ENCODE results near the gene RAB3GAP2.
"Not testable (repeated sequence)": the region's sequence is repeated elsewhere in the genome, so short reads cannot be mapped to it uniquely, and the experiment has no call there.

Gene RAB3GAP2

DNA sequence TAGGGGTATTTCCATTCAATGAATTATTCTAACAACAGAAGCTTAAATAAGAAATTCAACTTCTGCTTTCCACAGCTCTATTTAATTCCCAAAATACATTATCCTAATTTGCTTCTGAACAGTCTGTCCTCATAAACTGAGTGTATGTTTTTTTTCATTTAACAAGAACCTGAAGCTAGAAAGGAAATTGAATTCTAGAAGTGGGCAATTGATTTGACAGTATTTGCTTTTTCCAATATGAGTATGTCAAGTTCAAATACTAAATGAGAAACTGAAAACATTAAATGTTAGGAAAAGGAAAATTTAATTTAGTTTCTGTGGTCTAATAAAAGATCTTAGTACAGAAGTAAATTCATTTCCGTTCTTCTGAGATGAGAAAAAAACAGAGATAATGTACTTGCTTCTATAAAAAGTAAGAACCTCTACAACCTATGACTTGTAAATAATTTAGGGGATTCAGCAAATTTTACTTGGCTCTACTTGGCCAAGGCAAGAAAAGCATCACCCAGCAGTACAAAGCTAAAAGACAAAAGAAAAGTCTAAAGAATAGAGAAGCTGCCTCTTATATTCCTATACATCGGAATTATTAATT lies 31.1 kb downstream of the RAB3GAP2 start:
- DNase-seq (ENCODE audit: low spot score) (no peak), FAIRE-seq (no peak)

DNA sequence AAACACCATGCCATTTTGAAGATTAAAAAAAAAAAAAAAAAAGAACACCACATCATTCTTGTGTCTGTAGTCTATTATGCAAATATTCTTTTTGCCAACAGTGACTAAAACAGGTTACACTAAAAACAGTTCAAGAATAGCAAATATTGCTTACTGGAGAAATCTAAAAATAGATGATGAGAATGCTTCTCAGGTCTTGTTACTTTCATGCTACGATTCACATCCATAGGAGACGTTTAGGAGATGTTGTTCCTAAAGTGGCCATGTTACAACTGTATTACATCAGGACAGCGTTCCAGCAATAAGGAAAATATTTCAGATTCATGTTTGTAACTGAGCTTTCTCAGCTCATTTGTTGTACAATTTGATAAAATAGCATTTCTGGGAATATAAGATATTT lies 32.3 kb downstream of the RAB3GAP2 start:
- FAIRE-seq = no peak
- DNase-seq (ENCODE audit: low spot score) = no peak

GRCh38 chr1:220239213-220239612 lies 33.0 kb downstream of the RAB3GAP2 start:
- FAIRE-seq = no peak

GRCh38 chr1:220236278-220236677 lies 36.0 kb downstream of the RAB3GAP2 start:
- DNase-seq (ENCODE audit: low spot score); FAIRE-seq: not testable (repeated sequence)

More at GRCh38 chr1:220239213-220239612, 33.0 kb downstream of the RAB3GAP2 start:
- no peak for DNase-seq (ENCODE audit: low spot score)

DNA sequence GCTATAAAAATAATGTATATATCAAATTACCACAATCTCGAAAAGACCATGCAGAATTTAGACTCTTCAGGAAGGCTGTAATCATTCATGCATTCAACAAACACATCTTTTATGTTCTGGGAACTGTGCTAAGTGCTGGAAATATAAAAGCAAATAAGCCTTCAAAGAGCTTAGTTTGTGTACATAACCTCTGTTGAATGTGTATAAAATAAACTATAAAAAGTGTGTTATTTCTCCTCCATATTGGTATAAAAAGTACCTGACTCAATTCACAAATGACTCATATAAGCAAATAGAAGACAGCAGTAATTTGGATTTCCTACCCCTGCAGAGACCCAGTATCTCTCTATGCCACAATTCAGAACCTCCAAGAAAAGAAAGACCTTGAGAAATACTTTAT lies 36.8 kb downstream of the RAB3GAP2 start:
- FAIRE-seq (no peak), DNase-seq (ENCODE audit: low spot score) (no peak)

GRCh38 chr1:220233927-220234326 lies 38.3 kb downstream of the RAB3GAP2 start:
- FAIRE-seq (no peak), DNase-seq (ENCODE audit: low spot score) (no peak)

DNA sequence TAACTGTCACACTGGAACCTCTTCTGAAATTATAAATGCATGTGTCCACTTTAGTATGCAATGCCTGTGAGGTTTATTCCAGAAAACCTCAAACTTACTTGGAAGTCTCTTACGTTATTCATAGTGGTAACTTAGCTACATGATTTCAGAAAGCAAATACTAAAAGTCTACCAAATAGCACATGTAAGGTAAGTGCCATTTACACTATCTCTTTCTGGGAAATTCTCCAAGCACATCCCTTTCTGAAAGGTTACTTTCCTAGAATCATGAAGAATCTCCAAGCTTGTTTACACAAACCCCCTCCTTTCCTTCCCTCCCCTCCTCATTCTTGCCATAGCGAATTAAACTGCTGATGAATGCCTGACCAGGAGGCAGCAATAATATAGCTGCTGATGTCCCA lies 42.5 kb downstream of the RAB3GAP2 start:
- no peak for FAIRE-seq

GRCh38 chr1:220227393-220227792 lies 44.9 kb downstream of the RAB3GAP2 start:
- no peak for DNase-seq (ENCODE audit: low spot score)
- no peak for FAIRE-seq

More for the DNA sequence above, 42.5 kb downstream of the RAB3GAP2 start:
- no peak for DNase-seq (ENCODE audit: low spot score)

DNA sequence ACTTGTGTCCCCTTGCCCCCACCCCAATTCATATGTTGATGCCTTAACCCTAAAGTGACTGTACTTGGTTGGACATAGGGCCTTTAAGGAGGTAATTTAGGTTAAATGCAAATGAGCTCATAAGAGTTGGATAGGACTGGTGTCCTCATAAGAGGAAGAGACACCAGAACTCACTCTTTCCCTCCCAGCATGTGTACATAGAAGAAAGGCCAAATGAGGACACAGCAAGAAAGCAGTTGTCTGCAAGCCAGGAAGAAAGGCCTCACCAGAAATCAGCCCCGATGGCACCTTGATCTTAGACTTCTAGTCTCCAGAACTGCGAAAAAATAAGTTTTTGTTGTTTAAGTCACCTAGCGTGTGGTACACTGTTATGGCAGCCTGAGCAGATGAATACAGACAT lies 45.5 kb downstream of the RAB3GAP2 start:
- DNase-seq (ENCODE audit: low spot score) (no peak), FAIRE-seq (no peak)

DNA sequence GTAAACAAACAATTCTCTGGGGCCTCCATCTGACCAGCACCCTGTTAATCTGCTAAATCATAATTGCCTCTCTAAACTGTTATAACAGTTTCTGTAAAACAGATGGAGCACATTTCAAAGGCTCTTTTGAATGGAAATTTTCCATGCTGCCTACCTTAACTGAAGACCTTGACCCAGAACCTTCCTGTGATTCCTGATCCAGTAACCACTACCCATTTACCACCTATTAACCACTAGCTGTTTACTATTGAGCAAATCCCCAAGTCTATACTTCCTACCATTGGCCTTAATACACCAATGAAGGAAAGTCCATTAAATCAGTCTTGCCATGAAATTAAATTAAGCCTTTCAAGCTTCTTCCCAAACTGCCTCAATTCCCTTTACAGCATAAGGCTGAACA lies 46.3 kb downstream of the RAB3GAP2 start:
- DNase-seq (ENCODE audit: low spot score) (no peak), FAIRE-seq (no peak)

DNA sequence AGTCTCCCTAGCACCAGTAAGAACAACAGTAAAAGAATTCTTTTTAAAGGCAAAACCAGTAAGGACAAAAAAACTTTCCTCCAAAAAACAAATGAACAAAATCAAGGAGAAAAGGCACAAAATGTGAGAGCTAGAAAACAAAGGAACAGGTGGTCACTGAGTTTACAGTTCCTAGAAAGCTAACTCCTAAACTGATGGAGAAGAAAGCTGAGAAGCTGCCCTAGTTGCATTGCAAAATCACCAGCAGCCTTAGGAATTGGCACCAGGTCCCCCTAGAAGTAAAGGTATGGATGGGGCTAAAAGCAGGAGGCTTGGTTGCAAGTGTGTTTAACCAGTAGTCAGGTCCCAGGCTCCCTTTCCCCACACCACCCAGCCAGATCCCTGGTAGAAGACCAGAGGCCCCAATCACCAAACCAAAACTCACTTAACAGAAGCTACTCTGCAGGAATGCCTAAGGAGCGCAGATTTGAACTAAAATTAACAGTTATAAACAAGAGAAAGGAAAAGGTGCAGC lies 47.6 kb downstream of the RAB3GAP2 start:
- no peak for FAIRE-seq
- no peak for DNase-seq (ENCODE audit: low spot score)

GRCh38 chr1:220224033-220224432 lies 48.2 kb downstream of the RAB3GAP2 start:
- FAIRE-seq = no peak

DNA sequence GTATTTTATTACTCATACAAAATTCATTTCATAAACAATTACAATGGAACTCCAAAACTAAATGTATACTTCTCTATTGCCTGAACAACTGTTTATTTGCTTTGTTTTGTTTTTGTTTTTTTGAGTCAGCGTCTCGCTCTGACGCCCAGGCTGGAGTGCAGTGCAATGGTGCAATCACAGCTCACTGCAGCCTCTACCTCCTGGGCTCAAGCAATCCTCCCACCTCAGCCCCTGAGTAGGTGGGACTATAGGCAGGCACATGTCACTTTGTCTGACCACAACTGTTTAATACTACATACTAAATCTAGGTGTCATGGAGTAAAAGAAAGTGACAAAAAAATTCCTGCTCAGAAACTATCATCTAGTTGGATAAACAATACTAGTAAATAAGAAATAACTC lies 49.3 kb downstream of the RAB3GAP2 start:
- FAIRE-seq (no peak), DNase-seq (ENCODE audit: low spot score) (no peak)

More at GRCh38 chr1:220224033-220224432, 48.2 kb downstream of the RAB3GAP2 start:
- no peak for DNase-seq (ENCODE audit: low spot score)

DNA sequence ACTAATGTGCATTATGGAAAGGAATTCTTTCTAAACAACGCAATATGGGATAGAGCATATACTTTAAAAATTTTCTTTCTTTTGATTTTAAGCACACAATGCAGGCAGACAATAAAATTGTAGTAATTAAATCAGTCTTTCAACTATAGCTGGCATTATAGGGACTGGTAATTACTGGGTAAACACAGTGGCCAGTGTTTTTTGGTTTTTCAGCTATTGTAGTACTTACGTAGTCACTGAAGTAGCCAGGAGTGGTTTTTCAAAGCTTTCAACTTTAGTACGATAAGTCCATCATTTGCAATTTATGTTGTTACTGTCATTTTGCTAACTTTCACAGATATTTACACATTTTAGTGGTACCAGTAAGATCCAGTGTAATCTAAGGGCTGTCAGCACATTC lies 50.6 kb downstream of the RAB3GAP2 start:
- FAIRE-seq (no peak), DNase-seq (ENCODE audit: low spot score) (no peak)

- DNase-seq (ENCODE audit: low spot score) = no peak
- FAIRE-seq = no peak
These were observed 51.0 kb downstream of the RAB3GAP2 start for GRCh38 chr1:220221269-220221668.

GRCh38 chr1:220220699-220221040 lies 51.6 kb downstream of the RAB3GAP2 start:
- DNase-seq (ENCODE audit: low spot score); FAIRE-seq: not testable (repeated sequence)

- no peak for DNase-seq (ENCODE audit: low spot score)
- no peak for FAIRE-seq
These were observed 52.2 kb downstream of the RAB3GAP2 start for GRCh38 chr1:220219865-220220698.

DNA sequence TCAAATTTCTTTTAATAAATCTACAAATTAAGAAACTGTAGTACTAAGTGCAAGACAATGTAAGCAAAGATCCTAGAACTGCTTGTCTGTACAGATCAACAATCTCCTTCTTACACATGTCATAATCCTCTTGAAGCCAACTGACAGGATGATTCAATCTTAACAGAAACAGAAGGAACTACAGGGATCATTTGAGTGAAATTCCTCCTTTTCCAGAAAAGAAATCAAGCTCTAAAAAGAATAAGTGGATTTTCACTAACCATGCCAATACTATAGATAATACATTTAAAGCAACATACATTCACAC lies 53.2 kb downstream of the RAB3GAP2 start:
- FAIRE-seq = no peak

GRCh38 chr1:220218397-220219135 lies 53.7 kb downstream of the RAB3GAP2 start:
- not testable (repeated sequence) for FAIRE-seq; DNase-seq (ENCODE audit: low spot score)

More for the DNA sequence above, 53.2 kb downstream of the RAB3GAP2 start:
- no peak for DNase-seq (ENCODE audit: low spot score)

DNA sequence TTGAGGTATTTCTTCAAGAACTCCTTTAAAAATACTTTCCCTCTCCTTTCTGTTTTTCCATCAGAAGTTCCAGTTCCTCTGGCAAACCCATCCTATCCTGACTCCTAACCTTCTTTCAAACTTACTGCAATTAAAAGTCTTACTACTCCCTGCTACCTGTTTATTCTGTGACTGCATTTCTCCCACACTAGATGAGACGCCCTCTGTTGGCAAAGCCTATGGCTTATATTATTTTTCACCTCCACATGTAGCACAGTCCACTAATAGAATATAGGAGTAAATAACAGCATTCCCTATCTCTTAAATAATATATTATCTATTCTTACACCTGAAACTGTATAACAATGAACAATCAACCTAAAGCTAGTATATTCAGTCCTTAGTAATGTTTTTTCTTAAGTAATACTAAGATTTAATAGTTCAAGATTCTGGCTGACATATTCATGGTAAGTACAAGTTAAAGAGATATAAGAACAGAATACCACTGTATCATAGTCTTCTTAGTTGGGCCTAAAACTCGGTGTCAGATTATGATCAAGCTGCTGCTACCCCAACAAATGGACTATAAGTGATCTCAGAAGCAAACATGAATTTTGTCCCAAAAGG lies 54.8 kb downstream of the RAB3GAP2 start:
- DNase-seq (ENCODE audit: low spot score) (no peak), FAIRE-seq (no peak)

GRCh38 chr1:220213382-220213983 lies 58.8 kb downstream of the RAB3GAP2 start:
- DNase-seq (ENCODE audit: low spot score) (no peak), FAIRE-seq (no peak)

Data from RCC 7860 (cell line).